ENCODE data around the gene RPS2. TPM values are rescaled to one million over a fixed set of nuclear protein-coding genes. Genes with fewer than 3 reads are reported as not detected.
"Not testable (repeated sequence)": the region's sequence is repeated elsewhere in the genome, so short reads cannot be mapped to it uniquely, and the experiment has no call there.

The RPS2 gene
- total RNA-seq, 1 experiment from 2014 or later = 4,395 TPM

- TF ChIP-seq ZNF263 (CRISPR knock-in tag; IDR thresholded peaks at IDR 0.05; ENCODE audit: low read depth) (no peak), SMAD3 (CRISPR knock-in tag; IDR thresholded peaks at IDR 0.05; ENCODE audit: borderline replicate concordance) (no peak), TP53 (CRISPR knock-in tag; IDR thresholded peaks at IDR 0.05) (no peak), FOXP4 (CRISPR knock-in tag; IDR thresholded peaks at IDR 0.05) (no peak), STAT6 (CRISPR knock-in tag; conservative IDR thresholded peaks at IDR 0.05; ENCODE audit: low read depth) (no peak), USF1 (CRISPR knock-in tag; IDR thresholded peaks at IDR 0.05) (no peak), TCF7 (CRISPR knock-in tag; IDR thresholded peaks at IDR 0.05; ENCODE audit: low read depth) (no peak), AR (CRISPR knock-in tag; IDR thresholded peaks at IDR 0.05) (no peak)
Measured at GRCh38 chr16:1958715-1959268, 5.8 kb downstream of the RPS2 start (continued).

GRCh38 chr16:1958143-1958491, 6.5 kb downstream of the RPS2 start:
- H3K27me3 Mint-ChIP-seq (ENCODE audit: low read depth); ATAC-seq; DNase-seq (ENCODE audit: low spot score); H3K4me3 Mint-ChIP-seq; H3K9me3 Mint-ChIP-seq; H3K27ac Mint-ChIP-seq: not testable (repeated sequence)
- POLR2A ChIA-PET = interaction anchor here (0.6 kb wide), 1 partner anchor 54 kb away, joined by 3 read pairs; no protein-coding TSS in a partner anchor
- CTCF ChIA-PET = interaction anchor here (0.9 to 1.8 kb wide), 3 partner anchors 17 to 46 kb away, joined by 3 to 5 read pairs (median 4); no protein-coding TSS in a partner anchor
- H3K4me1 Mint-ChIP-seq = peaks cover 27% of the 10 kb centered on the region
- H3K36me3 Mint-ChIP-seq = peaks cover 21% of the 10 kb centered on the region

GRCh38 chr16:1957434-1958142, 7.0 kb downstream of the RPS2 start:
- ChIA-PET POLR2A (interaction anchor here (0.6 kb wide), 1 partner anchor 55 kb away, joined by 3 read pairs; no protein-coding TSS in a partner anchor), CTCF (interaction anchor here (0.9 to 1.8 kb wide), 3 partner anchors 16 to 46 kb away, joined by 3 to 5 read pairs (median 4); no protein-coding TSS in a partner anchor)
- not testable (repeated sequence) for ATAC-seq; DNase-seq (ENCODE audit: low spot score); H3K9me3 Mint-ChIP-seq; H3K27me3 Mint-ChIP-seq (ENCODE audit: low read depth); H3K4me3 Mint-ChIP-seq; H3K27ac Mint-ChIP-seq
- Mint-ChIP-seq H3K4me1 (peaks cover 25% of the 10 kb centered on the region), H3K36me3 (peaks cover 16% of the 10 kb centered on the region)

- TF ChIP-seq ERG (CRISPR knock-in tag; IDR thresholded peaks at IDR 0.05) = no peak
- TF ChIP-seq ZNF396 (CRISPR knock-in tag; IDR thresholded peaks at IDR 0.05; ENCODE audit: borderline replicate concordance) = no peak
- no peak for TF ChIP-seq ZNF416 (CRISPR knock-in tag; IDR thresholded peaks at IDR 0.05)
- no peak for TF ChIP-seq TCF7 (CRISPR knock-in tag; IDR thresholded peaks at IDR 0.05; ENCODE audit: low read depth)
- no peak for TF ChIP-seq ZNF423 (CRISPR knock-in tag; IDR thresholded peaks at IDR 0.05)
- no peak for TF ChIP-seq ZNF671 (CRISPR knock-in tag; IDR thresholded peaks at IDR 0.05)
- no peak for TF ChIP-seq NFYB (CRISPR knock-in tag; conservative IDR thresholded peaks at IDR 0.05; ENCODE audit: low read depth)
- TF ChIP-seq PRRX2 (CRISPR knock-in tag; IDR thresholded peaks at IDR 0.05) = no peak
- TF ChIP-seq ZSCAN18 (CRISPR knock-in tag; IDR thresholded peaks at IDR 0.05) = no peak
- no peaks in the 10 kb centered on the region for H3K36me3 Mint-ChIP-seq
- no peak for ATAC-seq
- no peak for DNase-seq (ENCODE audit: low spot score)
- H3K27ac Mint-ChIP-seq = no peak overlapping the region
- H3K4me3 Mint-ChIP-seq = no peak overlapping the region
- ChIA-PET CTCF (interaction anchor here (0.9 to 3.8 kb wide), 3 partner anchors 12 to 187 kb away, joined by 3 to 29 read pairs (median 5); partner anchors contain the start of gene MSRB1), POLR2A (no interaction called here)
- H3K9me3 Mint-ChIP-seq = no peaks in the 10 kb centered on the region
- peaks cover 11% of the 10 kb centered on the region for H3K27me3 Mint-ChIP-seq (ENCODE audit: low read depth)
- H3K4me1 Mint-ChIP-seq = peaks cover 4% of the 10 kb centered on the region
Measured at GRCh38 chr16:1953734-1954133, 10.9 kb downstream of the RPS2 start.
